Psoas muscle (tissue), 8 donors: ENCODE results near the gene TPBGL. TPM values are rescaled to one million over a fixed set of nuclear protein-coding genes. Genes with fewer than 3 reads are reported as not detected.
A peak's percentile ranks its signal among the peaks of the same experiment; 100 is the strongest.

Experiments
- ATAC-seq, 4 donors: fragments of 200-7000 bp; cut with Tn5 transposase; one replicate each; pipeline ENCODE4 v1.9.1; 2020; ENCODE audit warnings: moderate library complexity in 3 of 4, mild to moderate bottlenecking in 2 of 4
- DNase-seq, 2 donors: peaks; one replicate each; pipeline ENCODE4 v3.0.0-alpha.2; 2020
- H3K27ac ChIP-seq: fragments of 200-600 bp; one replicate; pipeline ENCODE4 v1.8.0; 2022
- H3K27me3 ChIP-seq, 3 donors: fragments of 200-600 bp in 1 of 3; one replicate each; pipeline versions ENCODE4 v1.6.1 to v1.8.0; 2013 to 2022; ENCODE audit warnings: low read length in 2 of 3, mild to moderate bottlenecking in 2 of 3, moderate library complexity in 1 of 3; ENCODE audit not compliant: insufficient read depth in 3 of 3
- H3K36me3 ChIP-seq, 2 donors: fragments of 200-600 bp in 1 of 2; one replicate each; pipeline versions ENCODE4 v1.6.1 to v1.8.0; 2013 to 2022; ENCODE audit warnings: low read depth in 1 of 2, mild to moderate bottlenecking in 1 of 2, moderate library complexity in 1 of 2; ENCODE audit not compliant: insufficient read depth in 1 of 2
- H3K4me1 ChIP-seq: fragments of 200-600 bp; one replicate; pipeline ENCODE4 v1.8.0; 2022
- H3K4me3 ChIP-seq: fragments of 200-600 bp; one replicate; pipeline ENCODE4 v1.8.0; 2022; ENCODE audit warnings: mild to moderate bottlenecking
- H3K9me3 ChIP-seq: fragments of 200-600 bp; one replicate; pipeline ENCODE4 v1.8.0; 2022
- WGBS, 3 donors: extraction: QIAGEN DNeasy Blood & Tissue Kit; methylation state at CpG; one replicate each; pipeline versions ENCODE4 v1.1.6 to v1.1.7; 2013; 5-methylcytosine and 5-hydroxymethylcytosine counted together
- intact Hi-C, 2 donors: fragments of 100-400 bp; cut with DNase I; formaldehyde crosslinking; loops; one replicate each; pipeline versions ENCODE4 v1.11.0 to v1.14.2; 2022
- polyA plus RNA-seq, 3 donors: library from polyadenylated mRNA; stranded (reverse); fragments of 200-250 nt; gene quantifications; one replicate each; pipeline ENCODE4 v1.2.3, GENCODE V29; 2013
- total RNA-seq, 4 donors: library from RNA; stranded (reverse); fragmentation: NEBNext Ultra II Directional in 2 of 4; extraction: Animal tissue kit (Norgen Biotek cat#: 25700) in 2 of 4; gene quantifications; one replicate each; pipeline versions ENCODE4 v1.2.1 to v1.2.4, GENCODE V29; 2021 to 2023
- TF ChIP-seq, protein P1 (sequence below): fragments of 200-600 bp; IDR thresholded peaks from one replicate; pipeline ENCODE4 v1.8.0; 2022; ENCODE audit warnings: antibody characterized with exemption
- donor health status: healthy with polysubstance abuse.
- donor health status: DM: no; HTN: no; CAD: no; lungs with moderate emphysema.
- donor health status: Bipolar disorder and iron deficiency.
- donor health status: healthy.
- donor health status: DM: yes; HTN: yes; CAD: no.
- donor health status: DM: no; HTN: no; CAD: no.
- donor health status: DM: no; HTN: no; CAD: no.
- donor health status: DM: yes; HTN: yes; CAD: no.

The TPBGL gene
- total and polyA plus RNA-seq, 7 donors: 0.01 to 0.11 (median 0.05) TPM; not detected in 4

DNA sequence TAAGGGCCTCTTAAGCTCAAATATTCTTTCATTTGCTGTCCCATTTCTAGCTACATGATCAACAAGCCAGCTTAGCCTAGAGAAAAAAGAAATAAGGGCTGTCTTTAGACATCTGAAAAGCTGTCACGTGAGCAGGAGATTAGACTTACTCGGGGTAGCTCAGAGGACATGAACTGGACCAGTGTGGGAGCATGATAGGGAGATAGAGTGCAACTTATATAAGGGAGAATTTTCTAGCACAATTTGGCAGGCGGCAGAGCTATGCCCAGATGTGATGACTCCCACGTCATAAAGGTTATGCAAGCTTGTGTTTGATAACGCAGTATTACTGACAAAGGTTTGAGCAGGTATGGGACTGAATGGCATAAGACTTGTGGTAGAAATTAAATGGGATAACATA lies 28.2 kb upstream of the TPBGL start:
- intact Hi-C loops: no loop called here
- Histone ChIP-seq H3K4me1 (no peaks in the 10 kb centered on the region), H3K27ac (no peak overlapping the region), H3K4me3 (no peak overlapping the region), H3K36me3 (no peaks in the 10 kb centered on the region), H3K9me3 (no peaks in the 10 kb centered on the region), H3K27me3 (peaks cover 0 to 10% (median 0%) of the 10 kb centered on the region in 3 donors)
- ATAC-seq (no peak), DNase-seq (no peak)
- WGBS, 3 donors: 76 to 85% (median 79%) methylated on average over 5 of the region's 5 CpGs
- TF ChIP-seq, protein P1, sequence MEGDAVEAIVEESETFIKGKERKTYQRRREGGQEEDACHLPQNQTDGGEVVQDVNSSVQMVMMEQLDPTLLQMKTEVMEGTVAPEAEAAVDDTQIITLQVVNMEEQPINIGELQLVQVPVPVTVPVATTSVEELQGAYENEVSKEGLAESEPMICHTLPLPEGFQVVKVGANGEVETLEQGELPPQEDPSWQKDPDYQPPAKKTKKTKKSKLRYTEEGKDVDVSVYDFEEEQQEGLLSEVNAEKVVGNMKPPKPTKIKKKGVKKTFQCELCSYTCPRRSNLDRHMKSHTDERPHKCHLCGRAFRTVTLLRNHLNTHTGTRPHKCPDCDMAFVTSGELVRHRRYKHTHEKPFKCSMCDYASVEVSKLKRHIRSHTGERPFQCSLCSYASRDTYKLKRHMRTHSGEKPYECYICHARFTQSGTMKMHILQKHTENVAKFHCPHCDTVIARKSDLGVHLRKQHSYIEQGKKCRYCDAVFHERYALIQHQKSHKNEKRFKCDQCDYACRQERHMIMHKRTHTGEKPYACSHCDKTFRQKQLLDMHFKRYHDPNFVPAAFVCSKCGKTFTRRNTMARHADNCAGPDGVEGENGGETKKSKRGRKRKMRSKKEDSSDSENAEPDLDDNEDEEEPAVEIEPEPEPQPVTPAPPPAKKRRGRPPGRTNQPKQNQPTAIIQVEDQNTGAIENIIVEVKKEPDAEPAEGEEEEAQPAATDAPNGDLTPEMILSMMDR: no peak

DNA sequence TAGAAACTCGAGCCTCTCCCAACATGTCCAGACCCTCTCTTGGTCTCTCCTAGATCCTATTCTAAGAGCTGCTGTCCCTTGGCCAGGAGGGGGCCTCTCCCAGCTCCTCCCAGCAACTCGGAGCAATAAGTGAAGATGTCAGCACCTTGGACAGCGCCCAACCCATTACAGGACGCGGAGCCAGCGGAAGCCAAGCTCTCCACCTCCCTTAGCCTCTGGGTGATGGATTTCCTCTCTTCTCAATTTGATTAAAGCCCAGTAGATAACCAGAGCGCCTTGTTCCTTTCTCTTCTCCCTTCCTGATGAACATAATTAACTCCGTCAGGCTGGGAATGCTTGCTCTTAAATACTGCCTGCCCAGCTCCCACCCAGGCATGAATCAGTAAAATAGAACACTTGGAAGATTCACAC lies 26.2 kb upstream of the TPBGL start:
- TF ChIP-seq, protein P1: no peak
- DNase-seq: peak; percentile 73 to 82
- H3K27me3 ChIP-seq: peaks cover 0 to 7% (median 0%) of the 10 kb centered on the region in 3 donors
- no peaks in the 10 kb centered on the region for H3K4me1 ChIP-seq
- no peaks in the 10 kb centered on the region for H3K36me3 ChIP-seq
- H3K4me3 ChIP-seq: no peak overlapping the region
- no peak overlapping the region for H3K27ac ChIP-seq
- 2 to 4% (median 2%) methylated on average over 8 of the region's 8 CpGs for WGBS, 3 donors
- intact Hi-C loops: no loop called here
- H3K9me3 ChIP-seq: no peaks in the 10 kb centered on the region
- peak; percentile 42 to 59 (median 47) for ATAC-seq

DNA sequence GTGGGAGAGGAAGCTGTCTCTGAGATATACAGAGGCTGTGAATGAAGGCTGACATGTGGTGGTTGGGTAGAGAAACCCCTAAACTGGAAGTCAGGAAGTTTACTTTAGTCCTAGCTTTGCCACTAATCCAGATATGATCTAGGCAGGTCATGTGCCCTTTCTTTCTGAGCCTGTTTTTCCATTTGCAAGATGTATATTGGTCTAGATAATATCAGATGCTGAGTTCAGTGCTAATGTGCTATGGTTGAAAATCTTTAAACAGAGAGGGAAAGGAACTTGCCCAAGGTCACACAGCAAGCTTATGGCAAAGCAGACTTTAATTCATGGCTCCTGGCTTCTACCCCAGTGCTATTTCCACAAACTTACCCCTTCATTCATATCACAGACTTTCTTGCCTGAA lies 25.7 kb upstream of the TPBGL start:
- intact Hi-C loops: no loop called here
- Histone ChIP-seq H3K4me3 (no peak overlapping the region), H3K9me3 (no peaks in the 10 kb centered on the region), H3K27me3 (peaks cover 0 to 7% (median 0%) of the 10 kb centered on the region in 3 donors), H3K27ac (no peak overlapping the region), H3K4me1 (no peaks in the 10 kb centered on the region), H3K36me3 (no peaks in the 10 kb centered on the region)
- DNase-seq (no peak), ATAC-seq (no peak)
- TF ChIP-seq, protein P1: no peak

DNA sequence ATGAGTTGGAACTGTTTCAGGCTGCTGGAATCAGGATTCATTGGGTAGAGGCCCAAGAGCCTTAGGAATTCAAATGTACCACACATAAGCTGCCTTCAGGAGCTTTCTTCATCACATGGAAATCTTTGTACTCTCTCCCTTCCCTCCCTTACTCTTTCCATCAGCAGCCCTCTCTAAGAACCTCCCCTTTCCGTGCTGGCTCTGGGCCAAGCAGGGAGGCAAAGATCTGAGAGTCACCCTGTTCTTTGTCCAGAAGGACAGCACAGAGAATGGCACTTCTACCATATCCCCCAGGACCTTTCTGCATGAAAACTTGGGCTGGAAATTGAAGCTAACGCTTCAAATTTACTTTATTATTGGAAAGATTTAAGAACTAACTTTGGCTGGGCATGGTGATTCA lies 20.7 kb upstream of the TPBGL start:
- no peaks in the 10 kb centered on the region for H3K4me1 ChIP-seq
- WGBS, 3 donors: 41 to 51% (median 50%) methylated on average over 2 of the region's 2 CpGs
- no peaks in the 10 kb centered on the region for H3K9me3 ChIP-seq
- TF ChIP-seq, protein P1: no peak
- peaks cover 0 to 7% (median 0%) of the 10 kb centered on the region in 3 donors for H3K27me3 ChIP-seq
- ATAC-seq: no peak
- no peak for DNase-seq
- no peak overlapping the region for H3K4me3 ChIP-seq
- intact Hi-C loops: no loop called here
- H3K27ac ChIP-seq: no peak overlapping the region
- H3K36me3 ChIP-seq: no peaks in the 10 kb centered on the region

DNA sequence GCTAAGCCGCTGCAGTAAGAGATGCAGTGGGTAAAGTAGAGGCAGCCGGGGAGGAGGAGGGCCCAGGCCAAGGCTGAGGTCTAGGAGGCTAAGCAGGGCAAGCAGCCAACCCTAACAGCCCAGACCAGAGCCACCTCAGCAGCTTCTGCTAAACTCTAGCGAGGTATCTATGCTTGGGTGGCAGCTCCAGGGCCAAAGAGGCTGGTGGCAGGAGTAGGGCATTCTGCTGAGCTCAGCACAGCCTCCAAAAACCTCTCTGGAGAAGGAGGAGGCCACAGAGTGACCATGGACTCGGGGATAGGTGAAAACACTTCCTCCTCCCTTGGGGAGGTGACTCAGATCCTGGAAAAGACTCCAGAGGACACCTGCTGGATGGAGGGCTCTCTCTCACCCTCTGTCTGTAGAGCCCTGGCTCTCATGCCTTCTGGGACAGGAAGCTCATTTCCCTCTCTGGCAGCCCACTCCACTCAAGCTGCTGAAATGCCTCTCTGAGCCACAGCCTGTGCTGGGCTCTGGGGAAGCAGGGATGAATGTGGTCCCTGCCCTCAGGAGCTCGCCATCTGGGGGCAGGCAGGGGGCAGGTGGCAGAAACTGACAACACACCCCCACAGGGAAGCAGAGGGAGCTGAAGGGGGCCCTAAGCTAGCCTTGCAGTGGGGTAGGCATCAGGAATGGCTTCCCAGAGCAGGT lies 16.5 kb upstream of the TPBGL start:
- Histone ChIP-seq H3K4me3 (no peak overlapping the region), H3K27ac (no peak overlapping the region), H3K27me3 (peaks cover 0 to 3% (median 0%) of the 10 kb centered on the region in 3 donors), H3K36me3 (no peaks in the 10 kb centered on the region), H3K9me3 (no peaks in the 10 kb centered on the region), H3K4me1 (no peaks in the 10 kb centered on the region)
- intact Hi-C loops: no loop called here
- no peak for ATAC-seq
- 41 to 47% (median 44%) methylated on average over 5 of the region's 5 CpGs for WGBS, 3 donors
- DNase-seq: no peak
- TF ChIP-seq, protein P1: no peak
